ENCODE data around the gene NUMBL.
"Not testable (repeated sequence)": the region's sequence is repeated elsewhere in the genome, so short reads cannot be mapped to it uniquely, and the experiment has no call there.

Gene NUMBL

DNA sequence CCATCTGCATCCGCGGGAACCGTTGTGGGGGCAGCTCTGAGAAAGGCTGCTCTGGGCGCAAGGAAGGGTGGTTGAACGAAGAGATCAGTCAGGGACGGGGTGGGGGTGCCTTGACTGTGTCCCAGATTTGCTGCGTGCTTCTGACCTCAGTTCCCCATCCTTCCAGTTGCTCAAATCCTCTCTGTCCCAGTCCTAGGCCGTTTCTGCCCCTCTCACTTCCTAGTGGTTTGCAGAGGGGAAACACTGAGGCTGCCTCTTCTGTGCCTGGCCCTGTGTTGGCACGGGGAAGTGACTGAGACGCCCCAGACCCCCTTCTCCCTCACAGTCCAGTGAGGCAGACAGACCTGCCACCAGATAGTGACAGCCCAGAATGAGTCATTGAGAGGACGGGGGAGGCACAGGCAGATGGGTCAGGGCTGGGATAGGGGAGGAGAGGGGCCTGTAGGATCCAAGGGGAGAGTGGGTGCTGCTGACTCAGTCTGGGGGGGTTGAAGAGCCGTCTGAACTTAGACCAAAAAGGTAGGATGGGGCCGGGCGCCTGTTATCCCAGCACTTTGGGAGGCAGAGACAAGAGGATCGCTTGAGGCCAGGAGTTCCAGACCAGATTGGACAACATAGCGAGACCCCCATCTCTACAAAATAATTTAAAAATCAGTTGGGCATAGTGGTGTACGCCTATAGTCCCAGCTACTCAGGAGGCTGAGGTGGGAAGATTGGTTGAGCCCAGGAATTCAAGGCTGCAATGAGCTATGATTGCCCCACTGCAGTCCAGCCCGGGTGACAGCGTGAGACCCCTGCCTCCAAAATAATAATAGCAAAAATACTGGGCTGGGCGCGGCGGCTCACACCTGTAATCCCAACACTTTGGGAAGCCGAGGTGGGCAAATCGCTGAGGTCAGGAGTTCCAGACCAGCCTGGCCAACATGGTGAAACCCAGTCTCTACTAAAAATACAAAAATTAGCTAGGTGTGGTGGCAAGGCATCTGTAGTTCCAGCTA, 26.5 kb downstream of the NUMBL start:
- no peak for DNase-seq (ENCODE audit: low read depth in 2 of 2)

DNA sequence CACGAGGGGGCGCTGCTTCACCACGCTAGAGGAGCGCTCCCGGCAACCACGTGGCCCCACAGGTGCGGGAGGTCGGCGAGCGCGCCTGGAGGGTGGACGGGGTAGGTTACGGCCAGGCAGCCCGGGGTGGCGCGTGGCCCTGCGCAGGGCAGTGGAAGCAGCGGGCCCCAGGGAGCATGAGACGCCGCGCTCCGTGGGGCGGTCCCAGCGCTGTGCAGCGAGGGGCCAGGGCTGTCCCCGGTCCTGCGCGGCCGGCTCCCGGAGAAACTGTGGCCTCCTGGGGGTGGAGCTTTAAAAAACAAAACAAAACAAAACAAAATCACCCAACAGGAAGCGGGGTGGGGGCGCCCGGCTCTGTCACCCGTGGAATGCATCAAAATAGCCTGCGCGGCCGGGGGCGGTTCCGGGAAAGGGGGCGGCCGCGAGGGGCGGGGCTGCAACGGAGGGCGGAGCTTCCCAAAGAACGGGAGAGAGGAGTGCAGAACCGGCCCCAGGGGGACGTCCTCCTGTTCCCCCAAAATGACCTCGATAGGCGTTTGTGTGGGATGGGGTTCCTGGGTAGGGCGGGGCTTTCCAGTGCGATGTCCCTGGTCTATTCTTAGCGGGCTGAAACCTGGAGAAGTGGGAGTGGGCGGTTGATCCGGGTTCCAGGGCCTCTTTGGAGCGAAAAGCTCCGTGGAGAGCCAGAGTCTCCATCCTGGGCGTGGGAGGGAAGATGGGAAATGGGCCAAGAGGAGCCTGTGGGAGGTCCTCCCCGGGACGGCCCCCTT, 27.3 kb downstream of the NUMBL start:
- DNase-seq (ENCODE audit: low read depth in 2 of 2), result peak; percentile 84 to 90

DNA sequence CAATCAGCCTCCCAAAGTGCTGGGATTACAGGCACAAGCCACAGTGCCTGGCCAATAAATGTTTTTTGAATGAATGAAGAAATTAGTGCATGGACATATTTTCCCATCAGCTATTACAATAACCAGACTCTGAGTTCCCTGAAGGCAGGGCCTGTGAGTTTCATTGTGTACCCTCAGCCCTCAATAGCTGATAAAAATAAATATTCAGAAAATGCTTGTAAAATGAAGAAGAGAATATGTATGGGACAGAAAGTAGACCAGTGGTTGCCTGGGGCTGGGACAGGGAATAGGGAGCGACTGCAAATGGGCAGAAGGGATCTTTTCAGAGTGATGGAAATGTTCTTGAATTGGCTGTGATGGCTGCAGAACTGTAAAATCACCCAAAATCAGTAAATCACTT, 28.8 kb downstream of the NUMBL start:
- DNase-seq (ENCODE audit: low read depth in 2 of 2), result no peak

DNA sequence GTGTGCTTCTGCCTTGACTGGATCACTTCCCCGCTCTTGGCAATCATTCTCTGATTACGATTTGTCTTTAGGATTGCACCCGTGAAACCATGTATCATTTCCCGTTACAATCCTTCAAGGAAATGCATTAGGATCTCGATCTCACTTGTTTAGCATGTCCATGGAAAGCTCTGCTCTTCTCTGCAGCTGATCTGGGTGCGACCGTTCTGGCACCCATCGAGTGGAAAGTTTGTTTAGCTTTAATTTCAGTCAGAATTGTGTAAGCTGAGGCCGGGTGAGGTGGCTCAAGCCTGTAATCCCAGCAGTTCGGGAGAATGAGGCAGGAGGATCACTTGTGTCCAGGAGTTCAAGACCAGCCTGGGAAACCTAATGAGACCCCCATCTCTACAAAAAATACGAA, 30.9 kb downstream of the NUMBL start:
- DNase-seq (ENCODE audit: low read depth in 2 of 2), result no peak

DNA sequence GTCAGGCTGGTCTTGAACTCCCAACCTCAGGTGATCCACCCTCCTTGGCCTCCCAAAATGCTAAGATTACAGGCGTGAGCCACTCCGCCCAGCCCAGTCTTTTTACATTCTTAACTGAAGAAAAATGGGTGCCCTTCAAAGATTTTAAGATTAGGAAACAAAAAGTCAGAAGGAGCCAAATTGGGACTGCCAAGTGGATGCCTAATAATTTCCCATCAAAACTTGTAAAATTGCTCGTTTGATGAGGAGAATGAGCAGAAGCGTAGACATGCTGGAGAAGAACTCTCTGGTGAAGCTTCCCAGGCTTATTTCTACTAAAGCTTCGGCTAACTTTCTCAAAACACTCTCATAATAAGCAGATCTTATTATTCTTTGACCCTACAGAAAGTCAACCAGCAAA, 31.3 kb downstream of the NUMBL start:
- no peak for DNase-seq (ENCODE audit: low read depth in 2 of 2)

DNA sequence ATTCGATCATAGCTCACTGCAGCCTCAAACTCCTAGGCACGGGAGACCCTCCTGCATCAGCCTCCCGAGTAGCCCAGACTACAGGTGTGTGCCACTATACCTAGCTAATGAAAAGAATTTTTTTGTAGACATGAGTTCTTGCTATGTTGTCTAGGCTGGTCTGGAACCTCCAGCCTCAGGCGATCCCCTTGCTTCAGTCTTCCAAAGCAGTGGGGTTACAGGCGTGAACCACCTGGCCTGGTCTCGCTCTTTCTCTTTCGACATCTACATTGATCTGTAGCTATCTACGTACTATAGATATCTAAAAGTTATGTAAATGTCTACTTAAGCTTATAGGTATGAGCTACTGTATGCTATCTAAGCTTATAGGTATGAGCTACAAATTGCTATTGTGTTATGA, 32.4 kb downstream of the NUMBL start:
- DNase-seq (ENCODE audit: low read depth in 2 of 2), result no peak

DNA sequence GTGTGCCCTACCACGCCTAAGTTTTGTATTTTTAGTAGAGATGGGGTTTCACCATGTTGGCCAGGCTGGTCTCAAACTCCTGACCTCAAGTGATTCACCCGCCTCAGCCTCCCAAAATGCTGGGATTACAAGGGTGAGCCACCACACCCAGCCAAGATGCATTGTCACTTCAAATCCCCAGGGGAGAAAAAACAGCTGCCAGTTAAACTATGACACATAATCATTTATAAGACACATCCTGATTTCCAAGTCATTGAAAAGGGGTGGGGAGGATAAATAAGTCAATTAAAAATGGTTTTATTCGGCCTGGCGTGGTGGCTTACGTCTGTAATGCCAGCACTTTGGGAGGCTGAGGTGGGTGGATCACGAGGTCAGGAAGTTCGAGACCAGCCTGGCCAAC, 34.8 kb downstream of the NUMBL start:
- DNase-seq (ENCODE audit: low read depth in 2 of 2), result not testable (repeated sequence)

DNA sequence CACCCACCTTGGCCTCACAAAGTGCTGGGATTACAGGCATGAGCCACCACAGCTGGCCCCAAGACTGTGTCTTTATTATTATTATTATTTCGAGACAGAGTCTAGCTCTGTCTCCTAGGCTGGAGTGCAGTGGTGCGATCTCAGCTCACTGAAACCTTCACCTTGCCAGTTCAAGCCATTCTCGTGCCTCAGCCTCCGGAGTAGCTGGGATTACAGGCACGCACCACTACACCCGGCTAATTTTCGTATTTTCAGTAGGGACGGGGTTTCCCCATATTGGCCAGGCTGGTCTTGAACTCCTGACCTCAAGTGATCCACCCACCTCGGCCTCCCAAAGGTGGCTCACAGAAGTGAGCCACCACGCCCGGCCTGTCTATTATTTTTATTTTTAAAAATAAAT, 38.1 kb downstream of the NUMBL start:
- DNase-seq (ENCODE audit: low read depth in 2 of 2), result not testable (repeated sequence)

DNA sequence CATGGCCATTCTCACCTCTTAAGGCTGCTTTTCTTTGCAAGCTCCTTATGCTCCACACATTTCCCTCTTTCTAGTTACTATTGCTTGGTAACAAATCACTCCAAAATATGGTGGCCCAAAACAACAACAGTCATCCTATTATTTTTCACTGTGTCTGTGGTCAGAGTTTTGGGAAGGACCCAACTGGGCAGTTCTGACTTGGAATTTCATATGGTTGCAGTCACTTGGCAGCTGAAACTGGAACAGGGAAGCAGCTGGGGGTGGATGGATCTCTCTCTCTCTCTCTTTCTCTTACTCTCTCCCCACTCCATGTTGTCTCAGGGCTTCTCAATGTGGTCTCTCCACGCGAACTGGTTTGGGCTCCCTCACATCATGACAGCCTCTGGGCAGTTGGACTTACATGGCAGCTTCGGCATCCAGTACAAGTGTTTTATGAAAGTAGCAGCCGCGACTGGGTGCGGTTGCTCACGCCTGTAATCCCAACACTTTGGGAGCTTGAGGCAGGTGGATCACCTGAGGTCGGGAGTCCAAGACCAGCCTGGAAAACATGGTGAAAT, 39.6 kb downstream of the NUMBL start:
- DNase-seq (ENCODE audit: low read depth in 2 of 2), result no peak

DNA sequence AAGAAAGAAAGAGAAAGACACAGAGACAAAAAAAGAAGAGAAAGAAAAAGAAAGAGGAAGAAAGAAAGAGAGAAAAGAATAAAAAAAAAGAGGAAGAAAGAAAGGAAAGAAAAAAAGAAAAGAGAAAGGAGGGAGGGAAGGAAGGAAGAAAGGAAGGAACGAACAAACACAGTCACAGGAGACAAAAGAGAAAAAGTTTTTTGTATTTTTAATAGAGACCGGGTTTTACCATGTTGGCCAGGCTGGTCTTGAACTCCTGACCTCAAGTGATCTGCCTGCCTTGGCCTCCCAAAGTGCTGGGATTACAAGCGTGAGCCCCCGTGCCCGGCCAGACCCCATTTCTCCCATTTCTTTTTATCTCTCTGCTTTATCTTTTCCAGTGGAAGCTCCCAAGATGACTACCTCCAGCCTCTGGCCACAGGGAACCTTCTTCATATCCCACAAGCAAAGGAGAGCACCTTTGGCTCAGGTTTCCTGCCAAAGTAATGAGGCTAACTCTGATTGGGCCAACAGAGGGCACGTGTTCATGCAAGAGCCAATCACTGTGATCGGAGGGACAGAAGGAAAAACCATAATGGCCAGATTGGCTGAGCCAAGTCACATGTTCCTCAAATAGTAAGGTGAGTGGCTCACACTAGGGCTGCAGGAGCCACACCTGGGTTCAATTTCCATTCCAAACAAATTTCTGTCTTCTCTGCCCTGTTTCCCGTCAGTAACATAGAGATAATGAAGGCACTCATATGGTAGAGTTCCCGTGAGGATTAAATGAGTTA, 40.4 kb downstream of the NUMBL start:
- DNase-seq (ENCODE audit: low read depth in 2 of 2), result not testable (repeated sequence)

DNA sequence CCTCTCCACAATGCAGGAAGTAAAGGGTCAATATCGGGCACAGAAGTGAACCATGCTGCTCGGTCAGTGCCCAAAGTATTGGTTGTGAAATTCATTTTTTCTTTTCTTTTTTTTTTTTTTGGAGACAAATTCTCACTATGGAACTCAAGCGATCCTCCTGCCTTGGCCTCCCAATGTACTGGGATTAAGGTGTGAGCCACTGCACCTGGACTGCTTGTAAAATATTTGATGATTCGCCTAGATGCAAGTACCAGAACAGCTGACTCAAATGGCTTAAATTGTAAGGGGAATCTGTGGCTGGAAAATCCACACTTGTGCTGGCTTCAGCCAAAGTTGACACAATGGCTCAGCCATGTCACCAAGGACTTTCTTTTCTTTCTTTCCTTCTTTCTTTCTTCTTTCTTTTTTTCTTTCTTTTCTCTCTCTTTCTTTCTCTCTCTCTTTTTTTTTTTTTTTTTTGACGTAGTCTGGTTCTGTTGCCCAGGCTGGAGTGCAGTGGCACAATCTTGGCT, 43.7 kb downstream of the NUMBL start:
- no peak for DNase-seq (ENCODE audit: low read depth in 2 of 2)

DNA sequence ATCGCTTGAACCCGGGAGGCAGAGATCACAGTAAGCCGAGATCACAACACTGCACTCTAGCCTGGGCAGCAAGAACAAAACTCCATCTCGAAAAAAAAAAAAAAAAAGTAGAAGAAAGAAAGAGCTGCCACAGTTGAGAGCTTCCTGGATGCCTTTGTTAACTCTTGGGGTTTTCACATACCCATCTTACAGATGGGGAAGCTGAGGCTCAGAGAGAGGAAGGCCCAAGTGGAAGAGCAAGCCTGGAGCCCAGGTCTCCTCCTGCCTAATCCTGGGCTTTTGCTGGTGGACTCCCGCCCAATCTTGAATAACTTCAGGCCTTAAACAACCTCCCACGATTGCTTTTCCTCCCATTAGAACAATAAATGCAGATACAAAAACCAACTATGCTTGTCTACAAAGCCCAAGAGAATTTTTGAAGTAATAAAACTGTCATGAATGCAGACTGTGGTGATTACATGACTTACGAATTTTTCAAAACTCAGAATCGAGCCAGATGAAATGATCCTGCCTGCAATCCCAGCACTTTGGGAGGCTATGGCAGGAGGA, 47.6 kb downstream of the NUMBL start:
- DNase-seq (ENCODE audit: low read depth in 2 of 2), result no peak

DNA sequence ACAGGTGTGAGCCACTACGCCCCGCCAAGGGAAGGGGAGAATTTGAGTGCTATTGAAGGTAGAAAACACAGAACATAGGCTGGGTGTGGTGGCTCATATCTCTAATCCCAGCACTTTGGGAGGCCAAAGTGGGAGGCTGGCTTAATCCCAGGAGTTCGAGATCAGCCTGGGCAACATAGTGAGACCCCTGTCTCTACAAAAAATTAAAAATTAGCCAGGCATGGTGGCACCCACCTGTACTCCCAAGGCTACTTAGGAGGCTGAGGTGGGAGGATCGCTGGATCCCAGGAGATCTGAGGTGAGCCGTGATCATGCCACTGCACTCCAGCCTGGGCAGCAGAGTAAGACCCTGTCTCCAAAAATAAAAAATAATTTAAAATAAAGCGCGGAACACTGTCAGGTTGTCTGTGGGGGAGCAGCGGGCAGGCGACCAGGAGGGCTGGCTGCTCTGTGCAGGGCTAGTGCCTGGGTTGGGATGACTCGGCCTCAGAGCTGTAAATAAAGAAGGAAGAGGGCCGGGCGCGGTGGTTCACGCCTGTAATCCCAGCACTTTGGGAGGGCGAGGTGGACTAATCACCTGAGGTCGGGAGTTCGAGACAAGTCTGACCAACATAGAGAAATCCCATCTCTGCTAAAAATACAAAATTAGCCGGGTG, 48.3 kb downstream of the NUMBL start:
- no peak for DNase-seq (ENCODE audit: low read depth in 2 of 2)

DNA sequence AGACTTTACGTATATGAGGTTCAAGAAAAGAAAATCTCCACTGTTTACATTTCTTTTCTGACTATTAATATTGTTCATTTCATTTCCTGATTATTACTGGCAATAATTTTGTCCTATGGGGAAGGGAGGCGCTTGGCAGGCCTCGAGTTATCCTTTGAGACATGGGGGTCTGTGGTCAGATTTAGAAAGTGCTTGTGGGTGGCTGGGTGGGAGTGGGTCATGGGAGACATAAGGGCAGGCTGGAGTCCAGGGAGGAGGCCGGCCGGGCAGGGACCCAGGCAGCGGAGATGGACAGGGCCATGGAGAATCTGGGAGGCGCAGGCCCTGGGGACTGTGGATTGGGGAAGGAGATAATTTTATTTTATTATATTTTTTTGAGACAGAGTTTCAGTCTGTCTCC, 49.2 kb downstream of the NUMBL start:
- DNase-seq (ENCODE audit: low read depth in 2 of 2), result no peak

DNA sequence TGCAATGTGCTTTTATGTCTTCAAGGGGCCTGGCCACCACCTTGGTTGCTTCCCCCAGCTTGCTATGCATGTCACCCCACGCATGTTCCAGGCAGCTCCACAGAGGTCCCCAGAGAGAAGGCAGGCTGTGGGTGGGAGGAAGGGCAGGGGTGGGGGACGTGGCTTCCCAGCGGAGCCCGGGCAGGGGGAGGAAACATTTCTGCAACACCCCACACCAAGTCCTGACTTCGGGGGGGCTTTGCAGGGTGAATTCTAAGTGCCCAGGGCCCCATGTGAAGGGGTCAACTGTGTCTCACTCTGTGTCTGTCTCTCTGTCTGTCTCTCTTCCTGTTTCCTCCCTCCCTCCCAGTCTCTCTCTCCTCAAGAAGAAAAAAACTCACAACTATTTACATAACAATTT, 49.7 kb downstream of the NUMBL start:
- no peak for DNase-seq (ENCODE audit: low read depth in 2 of 2)

DNA sequence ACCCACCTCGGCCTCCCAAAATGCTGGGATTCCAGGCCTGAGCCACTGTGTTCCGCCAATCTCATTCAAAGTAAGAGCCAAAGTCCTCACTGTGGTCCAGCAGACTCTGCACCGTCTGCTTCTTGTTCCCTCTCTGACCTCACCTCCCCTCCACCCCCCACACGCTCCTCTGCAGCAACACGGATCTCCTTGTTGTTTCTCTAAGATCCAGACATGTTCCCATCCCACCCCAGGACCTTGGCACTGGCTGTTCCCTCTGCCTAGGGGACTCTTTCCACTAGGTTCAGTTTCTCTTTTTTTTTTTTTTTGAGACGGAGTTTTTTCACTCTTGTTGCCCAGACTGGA, 50.8 kb downstream of the NUMBL start:
- no peak for DNase-seq (ENCODE audit: low read depth in 2 of 2)

DNA sequence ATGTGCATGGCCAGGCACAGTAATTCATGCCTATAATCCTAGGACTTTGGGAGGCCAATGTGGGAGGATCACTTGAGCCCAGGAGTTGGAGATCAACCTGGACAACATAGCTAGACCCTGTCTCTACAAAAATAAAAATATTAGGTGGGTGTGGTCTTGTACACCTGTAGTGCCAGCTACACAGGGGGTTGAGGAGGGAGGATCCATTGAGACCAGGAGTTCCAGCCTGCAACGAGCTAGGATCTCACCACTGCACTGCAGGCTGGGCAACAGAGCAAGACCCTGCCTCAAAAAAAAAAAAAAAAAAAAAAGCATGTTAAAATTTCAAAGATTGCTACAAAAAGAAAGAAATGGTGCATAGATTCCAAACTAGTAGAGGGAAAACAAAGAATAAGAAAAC, 52.1 kb downstream of the NUMBL start:
- DNase-seq (ENCODE audit: low read depth in 2 of 2), result no peak

DNA sequence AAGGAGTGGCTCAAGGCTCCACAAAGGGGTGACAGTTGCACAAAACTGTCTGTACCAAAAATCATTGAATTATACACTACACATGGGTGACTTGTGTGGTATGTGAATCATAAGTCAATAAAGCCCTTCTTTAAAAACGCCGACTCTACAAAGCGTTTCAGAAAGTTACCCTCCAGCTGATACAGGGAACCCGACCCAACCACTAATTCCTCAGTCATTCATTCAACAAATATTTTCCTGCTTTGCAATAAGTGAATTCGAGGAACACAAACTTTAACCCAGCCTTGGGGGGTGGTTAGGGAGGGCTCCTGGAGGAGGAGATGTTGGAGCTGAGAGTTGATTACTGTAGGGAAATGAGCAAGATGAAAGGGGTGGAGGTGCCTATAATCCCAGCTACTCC, 57.2 kb downstream of the NUMBL start:
- no peak for DNase-seq (ENCODE audit: low read depth in 2 of 2)

DNA sequence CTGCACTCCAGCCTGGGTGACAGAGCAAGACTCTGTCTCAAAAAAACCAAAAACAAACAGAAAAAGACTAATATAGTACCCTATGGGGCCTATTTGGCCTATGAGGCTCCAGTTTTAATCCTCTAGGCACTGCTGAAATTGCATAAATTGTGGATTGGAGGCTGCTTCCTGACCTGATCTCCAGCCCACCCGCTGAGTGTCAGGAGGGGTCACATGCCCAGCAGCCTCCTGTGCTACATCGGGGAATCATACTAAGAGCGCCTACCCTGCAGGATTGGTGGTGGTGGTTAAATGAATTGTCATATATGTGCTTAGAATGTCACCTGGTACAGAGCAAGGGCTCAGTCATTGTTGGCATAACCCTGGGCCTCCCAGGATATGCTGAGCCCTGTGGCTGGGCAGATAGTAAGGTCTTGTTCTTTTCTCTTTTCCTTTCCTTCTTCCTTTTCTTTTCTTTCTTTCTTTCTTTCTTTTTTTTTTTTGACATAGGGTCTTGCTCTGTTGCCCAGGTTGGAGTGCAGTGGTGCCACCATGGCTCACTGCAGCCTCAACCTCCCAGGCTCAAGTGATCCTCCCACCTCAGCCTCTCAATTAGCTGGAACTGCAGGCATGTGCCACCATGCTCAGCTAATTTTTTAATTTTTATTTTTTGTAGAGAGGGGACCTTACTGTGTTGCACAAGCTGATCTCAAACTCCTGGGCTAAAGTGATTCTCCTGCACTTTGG, 58.0 kb downstream of the NUMBL start:
- no peak for DNase-seq (ENCODE audit: low read depth in 2 of 2)

DNA sequence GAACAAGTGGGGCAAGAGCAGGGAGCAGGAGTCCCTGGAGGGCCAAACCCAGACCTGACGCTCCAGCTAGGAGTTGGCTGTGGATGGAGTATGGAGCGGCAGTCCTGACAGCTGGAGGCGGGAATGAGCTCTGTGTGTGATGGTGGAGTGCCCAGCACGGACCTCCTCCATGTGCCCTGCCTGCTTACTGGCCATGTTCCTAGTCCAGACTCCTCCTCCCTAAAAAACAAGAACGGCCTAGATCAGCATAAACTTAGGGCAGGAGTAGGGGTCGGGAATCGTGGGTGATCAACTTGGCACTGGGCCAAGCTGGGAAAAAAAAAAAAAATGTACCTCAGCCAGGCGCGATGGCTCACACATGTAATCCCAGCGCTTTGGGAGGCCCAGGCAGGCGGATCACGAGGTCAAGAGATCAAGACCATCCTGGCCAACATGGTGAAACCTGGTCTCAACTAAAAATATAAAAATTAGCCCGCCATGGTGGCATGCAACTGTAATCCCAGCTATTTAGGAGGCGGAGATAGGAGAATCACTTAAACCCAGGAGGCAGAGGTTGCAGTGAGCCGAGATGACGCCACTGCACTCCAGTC, 59.8 kb downstream of the NUMBL start:
- no peak for DNase-seq (ENCODE audit: low read depth in 2 of 2)
